ENCODE measurements around the gene FASTKD1. TPM values are rescaled to one million over a fixed set of nuclear protein-coding genes. Genes with fewer than 3 reads are reported as not detected.
"Not testable (repeated sequence)": the region's sequence is repeated elsewhere in the genome, so short reads cannot be mapped to it uniquely, and the experiment has no call there.

FASTKD1 gene
- polyA plus RNA-seq, 1 of the 3 experiments (the other 2 are of a cell fraction): 8.7 TPM

DNA sequence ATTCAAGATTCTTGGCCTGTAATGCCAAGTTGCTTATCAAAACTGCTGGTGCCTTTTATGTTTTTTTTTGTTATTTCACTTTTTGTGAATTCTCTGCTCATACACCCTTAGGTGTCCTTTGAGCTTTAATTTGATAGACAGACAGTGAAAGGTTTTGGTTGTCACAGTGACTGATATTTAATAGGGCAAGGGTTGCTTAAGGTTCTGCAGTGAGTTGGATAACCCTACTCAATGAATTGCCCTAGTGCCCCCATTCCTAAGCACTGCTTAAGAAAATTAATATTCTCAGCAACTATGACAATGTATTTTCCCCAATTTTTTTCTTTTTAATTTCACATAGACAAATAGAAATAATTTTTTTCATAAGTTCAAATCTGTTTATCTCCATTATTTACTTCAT lies 25.9 kb upstream of the FASTKD1 start:
- no peak overlapping the region for H3K4me3 ChIP-seq (ENCODE audit: low read depth in 2 of 2, low read length in 1 of 2)
- H3K9ac ChIP-seq: no peak overlapping the region
- no peak overlapping the region for H2AFZ ChIP-seq (ENCODE audit: low read depth)
- H4K20me1 ChIP-seq (ENCODE audit: insufficient read depth): peaks cover 54% of the 10 kb centered on the region
- no peak overlapping the region for H3K4me2 ChIP-seq
- TF ChIP-seq NRF1 (IDR thresholded peaks at IDR 0.05; ENCODE audit: low read depth, low read length) (no peak), EZH2phosphoT487 (IDR thresholded peaks at IDR 0.05; ENCODE audit: borderline replicate concordance, low read depth) (no peak), TEAD4 (IDR thresholded peaks at IDR 0.05; ENCODE audit: borderline replicate concordance, insufficient read depth) (no peak), GABPA (IDR thresholded peaks at IDR 0.05; ENCODE audit: low read depth) (no peak), FOXM1 (IDR thresholded peaks at IDR 0.05; ENCODE audit: low read depth) (no peak), RXRA (IDR thresholded peaks at IDR 0.05; ENCODE audit: borderline replicate concordance, low read depth) (no peak), ELF1 (IDR thresholded peaks at IDR 0.05) (no peak), RAD21 (IDR thresholded peaks at IDR 0.05; ENCODE audit: low read length) (no peak), CHD2 (IDR thresholded peaks at IDR 0.05; ENCODE audit: low read length, partially characterized antibody) (no peak), GATA2 (CRISPR knock-in tag; IDR thresholded peaks at IDR 0.05) (no peak)
- TF ChIP-seq, protein P1, sequence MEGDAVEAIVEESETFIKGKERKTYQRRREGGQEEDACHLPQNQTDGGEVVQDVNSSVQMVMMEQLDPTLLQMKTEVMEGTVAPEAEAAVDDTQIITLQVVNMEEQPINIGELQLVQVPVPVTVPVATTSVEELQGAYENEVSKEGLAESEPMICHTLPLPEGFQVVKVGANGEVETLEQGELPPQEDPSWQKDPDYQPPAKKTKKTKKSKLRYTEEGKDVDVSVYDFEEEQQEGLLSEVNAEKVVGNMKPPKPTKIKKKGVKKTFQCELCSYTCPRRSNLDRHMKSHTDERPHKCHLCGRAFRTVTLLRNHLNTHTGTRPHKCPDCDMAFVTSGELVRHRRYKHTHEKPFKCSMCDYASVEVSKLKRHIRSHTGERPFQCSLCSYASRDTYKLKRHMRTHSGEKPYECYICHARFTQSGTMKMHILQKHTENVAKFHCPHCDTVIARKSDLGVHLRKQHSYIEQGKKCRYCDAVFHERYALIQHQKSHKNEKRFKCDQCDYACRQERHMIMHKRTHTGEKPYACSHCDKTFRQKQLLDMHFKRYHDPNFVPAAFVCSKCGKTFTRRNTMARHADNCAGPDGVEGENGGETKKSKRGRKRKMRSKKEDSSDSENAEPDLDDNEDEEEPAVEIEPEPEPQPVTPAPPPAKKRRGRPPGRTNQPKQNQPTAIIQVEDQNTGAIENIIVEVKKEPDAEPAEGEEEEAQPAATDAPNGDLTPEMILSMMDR (IDR thresholded peaks at IDR 0.05): no peak
- H3K4me1 ChIP-seq (ENCODE audit: control insufficient read depth in 1 of 2, insufficient read depth in 2 of 2, low read depth in 1 of 2, low read length in 1 of 2): no peaks in the 10 kb centered on the region
- H3K79me2 ChIP-seq (ENCODE audit: insufficient read depth): peaks cover 97% of the 10 kb centered on the region
- no peaks in the 10 kb centered on the region for H3K9me2 ChIP-seq
- no peak overlapping the region for H3K27ac ChIP-seq (ENCODE audit: low read depth in 2 of 2, low read length in 1 of 2)
- no peak for DNase-seq
- H3K36me3 ChIP-seq (replicated peaks in 1 of 2; ENCODE audit: control insufficient read depth in 1 of 2, insufficient read depth in 2 of 2, low read length in 1 of 2): peaks cover 3 to 13% of the 10 kb centered on the region in 2 experiments
- no peaks in the 10 kb centered on the region for H3K27me3 ChIP-seq (ENCODE audit: insufficient read depth)
- POLR2A ChIA-PET: no interaction called here
- H3F3A ChIP-seq (replicated peaks; ENCODE audit: insufficient read depth): peaks cover under 1% of the 10 kb centered on the region
- CTCF ChIA-PET: interaction anchor here (1.3 kb wide), 1 partner anchor 226 kb away, joined by 3 read pairs; the partner anchor contains the start of gene METTL5
- H3K9me3 ChIP-seq: no peaks in the 10 kb centered on the region

- Histone ChIP-seq H3K36me3 (replicated peaks in 1 of 2; ENCODE audit: control insufficient read depth in 1 of 2, insufficient read depth in 2 of 2, low read length in 1 of 2) (peaks cover 0 to 9% of the 10 kb centered on the region in 2 experiments), H4K20me1 (ENCODE audit: insufficient read depth) (peaks cover 58% of the 10 kb centered on the region), H3K9me2 (no peaks in the 10 kb centered on the region), H3F3A (replicated peaks; ENCODE audit: insufficient read depth) (peaks cover 4% of the 10 kb centered on the region), H3K79me2 (ENCODE audit: insufficient read depth) (peaks cover 97% of the 10 kb centered on the region), H3K9me3 (no peaks in the 10 kb centered on the region), H3K27ac (ENCODE audit: low read depth in 2 of 2, low read length in 1 of 2) (no peak overlapping the region), H3K4me3 (ENCODE audit: low read depth in 2 of 2, low read length in 1 of 2) (no peak overlapping the region), H3K9ac (no peak overlapping the region), H3K4me2 (no peak overlapping the region), H3K4me1 (ENCODE audit: control insufficient read depth in 1 of 2, insufficient read depth in 2 of 2, low read depth in 1 of 2, low read length in 1 of 2) (no peaks in the 10 kb centered on the region), H2AFZ (ENCODE audit: low read depth) (no peak overlapping the region), H3K27me3 (ENCODE audit: insufficient read depth) (no peaks in the 10 kb centered on the region)
- ChIA-PET CTCF (interaction anchor here (1.3 kb wide), 1 partner anchor 226 kb away, joined by 3 read pairs; the partner anchor contains the start of gene METTL5), POLR2A (no interaction called here)
- DNase-seq: no peak
- 96% methylated on average over 2 of the region's 2 CpGs for WGBS (ENCODE audit: low lambda C conversion rate)
- TF ChIP-seq FOSL2 (IDR thresholded peaks at IDR 0.05; ENCODE audit: borderline replicate concordance, low read depth): no peak
These were observed 25.3 kb upstream of the FASTKD1 start for GRCh38 chr2:169598982-169599381.

DNA sequence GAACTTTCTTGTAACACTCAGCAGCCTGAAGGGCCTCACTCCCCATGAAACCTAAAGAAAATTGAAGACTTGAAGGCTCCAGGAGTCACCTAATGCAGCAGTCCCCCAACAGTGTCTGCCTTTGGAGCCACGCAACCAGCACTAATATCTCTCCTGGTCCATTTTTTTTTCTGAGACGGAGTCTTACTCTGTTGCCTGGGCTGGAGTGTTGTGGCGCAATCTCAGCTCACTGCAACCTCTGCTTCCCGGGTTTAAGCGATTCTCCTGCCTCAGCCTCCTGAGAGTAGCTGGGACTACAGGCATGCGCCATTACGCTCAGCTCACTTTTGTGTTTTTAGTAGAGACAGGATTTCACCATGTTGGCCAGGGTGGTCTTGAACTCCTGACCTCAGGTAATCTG lies 22.9 kb upstream of the FASTKD1 start:
- POLR2A ChIA-PET; H2AFZ ChIP-seq (ENCODE audit: low read depth); DNase-seq; H3K27me3 ChIP-seq (ENCODE audit: insufficient read depth); CTCF ChIA-PET; H3F3A ChIP-seq (replicated peaks; ENCODE audit: insufficient read depth); H3K9me3 ChIP-seq; H3K27ac ChIP-seq (ENCODE audit: low read depth in 2 of 2, low read length in 1 of 2); H3K9ac ChIP-seq; H3K4me2 ChIP-seq; H3K9me2 ChIP-seq; H3K4me1 ChIP-seq (ENCODE audit: control insufficient read depth in 1 of 2, insufficient read depth in 2 of 2, low read depth in 1 of 2, low read length in 1 of 2); H3K4me3 ChIP-seq (ENCODE audit: low read depth in 2 of 2, low read length in 1 of 2): not testable (repeated sequence)
- H3K36me3 ChIP-seq (replicated peaks in 1 of 2; ENCODE audit: control insufficient read depth in 1 of 2, insufficient read depth in 2 of 2, low read length in 1 of 2): peaks cover 0 to 13% of the 10 kb centered on the region in 2 experiments
- 100% methylated on average over 6 of the region's 7 CpGs for WGBS (ENCODE audit: low lambda C conversion rate)
- H4K20me1 ChIP-seq (ENCODE audit: insufficient read depth): peaks cover 68% of the 10 kb centered on the region
- peaks cover 98% of the 10 kb centered on the region for H3K79me2 ChIP-seq (ENCODE audit: insufficient read depth)

Measured in SK-N-SH (cell line).